HG03280 (cell line): ENCODE measurements around the gene KHNYN.

Experiments used
- ATAC-seq: cut with Tn5 transposase; IDR thresholded peaks from one replicate; pipeline ENCODE4 v1.9.1; 2021; ENCODE audit warnings: mild to moderate bottlenecking, moderate library complexity; ENCODE audit not compliant: unreplicated experiment

Gene KHNYN

GRCh38 chr14:24399999-24400718 lies 29.6 kb upstream of the KHNYN start:
- no peak for ATAC-seq

- ATAC-seq: no peak
Measured at GRCh38 chr14:24401810-24402702, 27.7 kb upstream of the KHNYN start.

- no peak for ATAC-seq
Measured at GRCh38 chr14:24403294-24403998, 26.3 kb upstream of the KHNYN start.

- ATAC-seq: no peak
Measured at GRCh38 chr14:24404814-24405213, 24.9 kb upstream of the KHNYN start.

- no peak for ATAC-seq
Measured at GRCh38 chr14:24406416-24406815, 23.3 kb upstream of the KHNYN start.

GRCh38 chr14:24407608-24408325 lies 22.0 kb upstream of the KHNYN start:
- no peak for ATAC-seq

GRCh38 chr14:24408764-24409163 lies 21.0 kb upstream of the KHNYN start:
- ATAC-seq: no peak

GRCh38 chr14:24409192-24409591 lies 20.6 kb upstream of the KHNYN start:
- ATAC-seq: no peak

- no peak for ATAC-seq
Measured at GRCh38 chr14:24409956-24410355, 19.8 kb upstream of the KHNYN start.

GRCh38 chr14:24411443-24412389 lies 18.0 kb upstream of the KHNYN start:
- no peak for ATAC-seq

- no peak for ATAC-seq
Measured at GRCh38 chr14:24414077-24414476, 15.7 kb upstream of the KHNYN start.

GRCh38 chr14:24414732-24415420 lies 14.9 kb upstream of the KHNYN start:
- ATAC-seq: no peak

- no peak for ATAC-seq
Measured at GRCh38 chr14:24415421-24416253, 14.1 kb upstream of the KHNYN start.

GRCh38 chr14:24416254-24416931 lies 13.4 kb upstream of the KHNYN start:
- no peak for ATAC-seq

GRCh38 chr14:24416932-24417619 lies 12.7 kb upstream of the KHNYN start:
- no peak for ATAC-seq

GRCh38 chr14:24417832-24418491 lies 11.8 kb upstream of the KHNYN start:
- ATAC-seq: no peak

- ATAC-seq: no peak
Measured at GRCh38 chr14:24418492-24418873, 11.3 kb upstream of the KHNYN start.
